Ectodermal cell (in vitro differentiated cells): ENCODE results near the gene GBF1.

Experiments
- H3K27ac ChIP-seq: 2 replicates; pipeline ENCODE4 v1.7.0; 2013; ENCODE audit warnings: mild to moderate bottlenecking, low read depth, low read length; ENCODE audit not compliant: insufficient read depth, poor library complexity, severe bottlenecking
- H3K27me3 ChIP-seq: 2 replicates; pipeline ENCODE4 v1.7.0; 2013; ENCODE audit warnings: mild to moderate bottlenecking, low read length; ENCODE audit not compliant: insufficient read depth, control insufficient read depth, poor library complexity, severe bottlenecking
- H3K36me3 ChIP-seq: one replicate; pipeline ENCODE4 v1.7.0; 2013; ENCODE audit warnings: low read length; ENCODE audit not compliant: control insufficient read depth, insufficient read depth
- H3K4me1 ChIP-seq: one replicate; pipeline ENCODE4 v1.7.0; 2013; ENCODE audit warnings: low read length; ENCODE audit not compliant: control insufficient read depth, insufficient read depth
- H3K4me3 ChIP-seq: 2 replicates; pipeline ENCODE4 v1.7.0; 2013; ENCODE audit warnings: low read depth, low read length, control low read depth; ENCODE audit not compliant: insufficient read depth
- H3K9me3 ChIP-seq: 2 replicates; pipeline ENCODE4 v1.7.0; 2013; ENCODE audit warnings: mild to moderate bottlenecking, low read length, moderate library complexity; ENCODE audit not compliant: control insufficient read depth
- WGBS, 2 experiments: methylation state at CpG; one replicate each; pipeline ENCODE4 v1.1.7; 2013; ENCODE audit warnings: missing lambda C conversion rate in 2 of 2; 5-methylcytosine and 5-hydroxymethylcytosine counted together

GBF1 gene

GRCh38 chr10:102264371-102264770 lies 19.0 kb downstream of the GBF1 start:
- Histone ChIP-seq H3K4me3 (no peak overlapping the region), H3K9me3 (no peaks in the 10 kb centered on the region), H3K36me3 (peaks cover 8% of the 10 kb centered on the region), H3K27ac (no peak overlapping the region), H3K4me1 (no peaks in the 10 kb centered on the region), H3K27me3 (no peaks in the 10 kb centered on the region)
- WGBS, 2 experiments = 77 to 97% methylated on average over 3 to 4 of the region's 4 CpGs

GRCh38 chr10:102266670-102267069 lies 21.3 kb downstream of the GBF1 start:
- H3K4me3 ChIP-seq = no peak overlapping the region
- H3K27me3 ChIP-seq = no peaks in the 10 kb centered on the region
- no peaks in the 10 kb centered on the region for H3K4me1 ChIP-seq
- 97 to 99% methylated on average over 3 of the region's 3 CpGs for WGBS, 2 experiments
- no peak overlapping the region for H3K27ac ChIP-seq
- peaks cover 8% of the 10 kb centered on the region for H3K36me3 ChIP-seq
- H3K9me3 ChIP-seq = no peaks in the 10 kb centered on the region

GRCh38 chr10:102267748-102268147 lies 22.4 kb downstream of the GBF1 start:
- Histone ChIP-seq H3K27me3 (no peaks in the 10 kb centered on the region), H3K9me3 (no peaks in the 10 kb centered on the region), H3K36me3 (peaks cover 4% of the 10 kb centered on the region), H3K4me1 (no peaks in the 10 kb centered on the region), H3K4me3 (no peak overlapping the region), H3K27ac (no peak overlapping the region)

- Histone ChIP-seq H3K36me3 (no peaks in the 10 kb centered on the region), H3K27me3 (no peaks in the 10 kb centered on the region), H3K4me1 (no peaks in the 10 kb centered on the region), H3K9me3 (no peaks in the 10 kb centered on the region), H3K27ac (no peak overlapping the region), H3K4me3 (no peak overlapping the region)
Measured at GRCh38 chr10:102268375-102268888, 23.1 kb downstream of the GBF1 start.

- Histone ChIP-seq H3K9me3 (no peaks in the 10 kb centered on the region), H3K36me3 (no peaks in the 10 kb centered on the region), H3K27me3 (no peaks in the 10 kb centered on the region), H3K4me3 (no peak overlapping the region), H3K4me1 (no peaks in the 10 kb centered on the region), H3K27ac (no peak overlapping the region)
- 86 to 90% methylated on average over 3 of the region's 3 CpGs for WGBS, 2 experiments
Measured at GRCh38 chr10:102269017-102269416, 23.7 kb downstream of the GBF1 start.

GRCh38 chr10:102274062-102274461 lies 28.7 kb downstream of the GBF1 start:
- 95 to 96% methylated on average over 1 of the region's 1 CpG for WGBS, 2 experiments
- Histone ChIP-seq H3K36me3 (no peaks in the 10 kb centered on the region), H3K27ac (no peak overlapping the region), H3K4me1 (no peaks in the 10 kb centered on the region), H3K27me3 (no peaks in the 10 kb centered on the region), H3K4me3 (no peak overlapping the region), H3K9me3 (no peaks in the 10 kb centered on the region)

- H3K4me1 ChIP-seq = peaks cover 4% of the 10 kb centered on the region
- no peaks in the 10 kb centered on the region for H3K36me3 ChIP-seq
- WGBS, 2 experiments = 93 to 99% methylated on average over 2 of the region's 2 CpGs
- no peak overlapping the region for H3K4me3 ChIP-seq
- H3K27ac ChIP-seq = no peak overlapping the region
- H3K27me3 ChIP-seq = no peaks in the 10 kb centered on the region
- H3K9me3 ChIP-seq = no peaks in the 10 kb centered on the region
Measured at GRCh38 chr10:102275343-102275742, 30.0 kb downstream of the GBF1 start.

- no peaks in the 10 kb centered on the region for H3K36me3 ChIP-seq
- H3K27ac ChIP-seq = no peak overlapping the region
- H3K4me1 ChIP-seq = peaks cover 4% of the 10 kb centered on the region
- H3K27me3 ChIP-seq = no peaks in the 10 kb centered on the region
- no peaks in the 10 kb centered on the region for H3K9me3 ChIP-seq
- no peak overlapping the region for H3K4me3 ChIP-seq
Measured at GRCh38 chr10:102279104-102279503, 33.8 kb downstream of the GBF1 start.

- H3K4me1 ChIP-seq = peaks cover 4% of the 10 kb centered on the region
- H3K36me3 ChIP-seq = no peaks in the 10 kb centered on the region
- 76 to 90% methylated on average over 3 of the region's 3 CpGs for WGBS, 2 experiments
- no peaks in the 10 kb centered on the region for H3K9me3 ChIP-seq
- H3K27ac ChIP-seq = no peak overlapping the region
- H3K27me3 ChIP-seq = no peaks in the 10 kb centered on the region
- no peak overlapping the region for H3K4me3 ChIP-seq
Measured at GRCh38 chr10:102280397-102281101, 35.2 kb downstream of the GBF1 start.

GRCh38 chr10:102281102-102281487 lies 35.8 kb downstream of the GBF1 start:
- WGBS, 2 experiments = 94 to 96% methylated on average over 3 of the region's 3 CpGs
- Histone ChIP-seq H3K9me3 (no peaks in the 10 kb centered on the region), H3K4me1 (peaks cover 4% of the 10 kb centered on the region), H3K27ac (no peak overlapping the region), H3K4me3 (no peak overlapping the region), H3K27me3 (no peaks in the 10 kb centered on the region), H3K36me3 (no peaks in the 10 kb centered on the region)

GRCh38 chr10:102283488-102283887 lies 38.2 kb downstream of the GBF1 start:
- no peak overlapping the region for H3K4me3 ChIP-seq
- H3K4me1 ChIP-seq = peaks cover 4% of the 10 kb centered on the region
- no peak overlapping the region for H3K27ac ChIP-seq
- no peaks in the 10 kb centered on the region for H3K9me3 ChIP-seq
- H3K36me3 ChIP-seq = no peaks in the 10 kb centered on the region
- no peaks in the 10 kb centered on the region for H3K27me3 ChIP-seq
- 63 to 70% methylated on average over 2 of the region's 2 CpGs for WGBS, 2 experiments
